22Rv1 (cell line): ENCODE measurements around the gene LATS2.

Source experiments
- ZFX ChIP-seq: fragments of 450-650 bp; IDR thresholded peaks from 2 replicates; pipeline ENCODE4 v1.6.1; 2017; ENCODE audit warnings: antibody characterized with exemption, borderline replicate concordance
- TF ChIP-seq, protein P1 (sequence below): fragments of 450-650 bp; IDR thresholded peaks from 2 replicates; pipeline ENCODE4 v1.5.1; 2017; ENCODE audit warnings: mild to moderate bottlenecking

GRCh38 chr13:21040120-21040826, 21.1 kb downstream of the LATS2 start:
- TF ChIP-seq, protein P1, sequence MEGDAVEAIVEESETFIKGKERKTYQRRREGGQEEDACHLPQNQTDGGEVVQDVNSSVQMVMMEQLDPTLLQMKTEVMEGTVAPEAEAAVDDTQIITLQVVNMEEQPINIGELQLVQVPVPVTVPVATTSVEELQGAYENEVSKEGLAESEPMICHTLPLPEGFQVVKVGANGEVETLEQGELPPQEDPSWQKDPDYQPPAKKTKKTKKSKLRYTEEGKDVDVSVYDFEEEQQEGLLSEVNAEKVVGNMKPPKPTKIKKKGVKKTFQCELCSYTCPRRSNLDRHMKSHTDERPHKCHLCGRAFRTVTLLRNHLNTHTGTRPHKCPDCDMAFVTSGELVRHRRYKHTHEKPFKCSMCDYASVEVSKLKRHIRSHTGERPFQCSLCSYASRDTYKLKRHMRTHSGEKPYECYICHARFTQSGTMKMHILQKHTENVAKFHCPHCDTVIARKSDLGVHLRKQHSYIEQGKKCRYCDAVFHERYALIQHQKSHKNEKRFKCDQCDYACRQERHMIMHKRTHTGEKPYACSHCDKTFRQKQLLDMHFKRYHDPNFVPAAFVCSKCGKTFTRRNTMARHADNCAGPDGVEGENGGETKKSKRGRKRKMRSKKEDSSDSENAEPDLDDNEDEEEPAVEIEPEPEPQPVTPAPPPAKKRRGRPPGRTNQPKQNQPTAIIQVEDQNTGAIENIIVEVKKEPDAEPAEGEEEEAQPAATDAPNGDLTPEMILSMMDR = no peak
- no peak for TF ChIP-seq ZFX
